DOHH2 (cell line): Measurements from ENCODE around the gene SLC25A33.
A peak's percentile ranks its signal among the peaks of the same experiment; 100 is the strongest.

Experiments
- H3F3A ChIP-seq: fragments of 200-600 bp; sonication (generic), shearing (Covaris generic); 2 replicates; pipeline ENCODE4 v1.6.0; 2016; ENCODE audit warnings: antibody characterized with exemption, mild to moderate bottlenecking; ENCODE audit not compliant: control insufficient read depth, insufficient read depth
- H3K27ac ChIP-seq: fragments of 200-600 bp; sonication (generic); 2 replicates; pipeline ENCODE4 v1.5.1; 2014; ENCODE audit warnings: low read depth, mild to moderate bottlenecking, low read length, moderate library complexity
- H3K27me3 ChIP-seq: fragments of 200-600 bp; sonication (generic); 2 replicates; pipeline ENCODE4 v1.6.1; 2014; ENCODE audit warnings: mild to moderate bottlenecking, low read length, mixed read lengths; ENCODE audit not compliant: control insufficient read depth
- H3K36me3 ChIP-seq: fragments of 200-600 bp; sonication (generic); 2 replicates; pipeline ENCODE4 v1.6.1; 2014; ENCODE audit warnings: mild to moderate bottlenecking, low read length, moderate library complexity, mixed read lengths; ENCODE audit not compliant: control insufficient read depth
- H3K4me1 ChIP-seq: fragments of 200-600 bp; sonication (generic); 2 replicates; pipeline ENCODE4 v1.6.1; 2014; ENCODE audit warnings: mild to moderate bottlenecking, low read length, mixed read lengths; ENCODE audit not compliant: control insufficient read depth
- H3K4me2 ChIP-seq: fragments of 200-600 bp; sonication (generic); 2 replicates; pipeline ENCODE4 v1.6.0; 2014; ENCODE audit warnings: mild to moderate bottlenecking, low read length, moderate library complexity
- H3K4me3 ChIP-seq: fragments of 200-600 bp; sonication (generic); 2 replicates; pipeline ENCODE4 v1.5.1; 2014; ENCODE audit warnings: mild to moderate bottlenecking, low read length, mixed read lengths
- H3K79me2 ChIP-seq: fragments of 200-600 bp; sonication (generic); 2 replicates; pipeline ENCODE4 v1.6.1; 2014; ENCODE audit warnings: mild to moderate bottlenecking, low read length, mixed read lengths; ENCODE audit not compliant: control insufficient read depth
- H3K9me2 ChIP-seq: fragments of 200-600 bp; sonication (generic); replicated peaks from 2 replicates; pipeline ENCODE4 v1.6.1; 2014; ENCODE audit warnings: mild to moderate bottlenecking, low read length, mixed read lengths; ENCODE audit not compliant: control insufficient read depth
- H3K9me3 ChIP-seq: fragments of 200-600 bp; sonication (generic); 2 replicates; pipeline ENCODE4 v1.6.1; 2014; ENCODE audit warnings: antibody characterized with exemption, low read length, mixed read lengths; ENCODE audit not compliant: control insufficient read depth, insufficient read depth
- H4K20me1 ChIP-seq: fragments of 200-600 bp; sonication (generic); 2 replicates; pipeline ENCODE4 v1.6.0; 2014; ENCODE audit warnings: low read depth, mild to moderate bottlenecking, antibody characterized with exemption, low read length, moderate library complexity; ENCODE audit not compliant: control insufficient read depth, insufficient read depth
- CTCF ChIP-seq: fragments of 200-600 bp; sonication (generic); IDR thresholded peaks from one replicate; pipeline ENCODE4 v1.5.1; 2014; ENCODE audit warnings: antibody characterized with exemption, mild to moderate bottlenecking, low read depth, low read length; ENCODE audit not compliant: poor library complexity, severe bottlenecking
- EZH2phosphoT487 ChIP-seq: fragments of 200-600 bp; sonication (generic); IDR thresholded peaks from 2 replicates; pipeline ENCODE4 v1.6.1; 2017; ENCODE audit warnings: borderline replicate concordance, mild to moderate bottlenecking, antibody characterized with exemption, low read length, moderate library complexity, mixed read lengths

SLC25A33 gene

GRCh38 chr1:9626201-9626608, 86.9 kb downstream of the SLC25A33 start:
- H3K9me2 ChIP-seq, result no peaks in the 10 kb centered on the region
- H3K36me3 ChIP-seq, result no peaks in the 10 kb centered on the region
- peak overlapping the region; percentile 70 for H3K4me3 ChIP-seq
- peaks cover 70% of the 10 kb centered on the region for H3K4me1 ChIP-seq
- peaks cover 5% of the 10 kb centered on the region; the same call in 1 of the 2 replicates for H3K27me3 ChIP-seq
- H3F3A ChIP-seq, result no peaks in the 10 kb centered on the region; the same call in 1 of the 2 replicates
- no peaks in the 10 kb centered on the region for H4K20me1 ChIP-seq
- H3K9me3 ChIP-seq, result no peaks in the 10 kb centered on the region
- peaks cover 5% of the 10 kb centered on the region; the same call in 1 of the 2 replicates for H3K79me2 ChIP-seq
- H3K4me2 ChIP-seq, result peak overlapping the region; percentile 90
- peak overlapping the region; percentile 48 for H3K27ac ChIP-seq
- no peak for TF ChIP-seq EZH2phosphoT487
- TF ChIP-seq CTCF, result no peak

- Histone ChIP-seq H3K9me3 (no peaks in the 10 kb centered on the region), H3K36me3 (no peaks in the 10 kb centered on the region), H3K9me2 (no peaks in the 10 kb centered on the region), H3K4me1 (peaks cover 70% of the 10 kb centered on the region), H3F3A (no peaks in the 10 kb centered on the region; the same call in 1 of the 2 replicates), H3K4me2 (peak overlapping the region; percentile 90), H3K79me2 (peaks cover 5% of the 10 kb centered on the region; the same call in 1 of the 2 replicates), H3K27ac (peak overlapping the region; percentile 69), H3K27me3 (peaks cover 5% of the 10 kb centered on the region; the same call in 1 of the 2 replicates), H3K4me3 (peak overlapping the region; percentile 78), H4K20me1 (no peaks in the 10 kb centered on the region)
- TF ChIP-seq CTCF, result no peak
- no peak for TF ChIP-seq EZH2phosphoT487
Observed at GRCh38 chr1:9628541-9629444, 89.5 kb downstream of the SLC25A33 start.

- H3F3A ChIP-seq, result no peaks in the 10 kb centered on the region; the same call in 1 of the 2 replicates
- H3K9me3 ChIP-seq, result no peaks in the 10 kb centered on the region
- H3K9me2 ChIP-seq, result no peaks in the 10 kb centered on the region
- H3K4me3 ChIP-seq, result peak overlapping the region; percentile 78
- TF ChIP-seq EZH2phosphoT487 (no peak), CTCF (no peak)
- no peaks in the 10 kb centered on the region for H4K20me1 ChIP-seq
- peaks cover 5% of the 10 kb centered on the region; the same call in 1 of the 2 replicates for H3K79me2 ChIP-seq
- H3K4me1 ChIP-seq, result peaks cover 63% of the 10 kb centered on the region
- no peaks in the 10 kb centered on the region for H3K36me3 ChIP-seq
- H3K27me3 ChIP-seq, result no peaks in the 10 kb centered on the region
- H3K27ac ChIP-seq, result peak overlapping the region; percentile 69
- peak overlapping the region; percentile 90 for H3K4me2 ChIP-seq
Observed at GRCh38 chr1:9629445-9630201, 90.4 kb downstream of the SLC25A33 start.
